Measurements from ENCODE around the gene ADAM33.

DNA sequence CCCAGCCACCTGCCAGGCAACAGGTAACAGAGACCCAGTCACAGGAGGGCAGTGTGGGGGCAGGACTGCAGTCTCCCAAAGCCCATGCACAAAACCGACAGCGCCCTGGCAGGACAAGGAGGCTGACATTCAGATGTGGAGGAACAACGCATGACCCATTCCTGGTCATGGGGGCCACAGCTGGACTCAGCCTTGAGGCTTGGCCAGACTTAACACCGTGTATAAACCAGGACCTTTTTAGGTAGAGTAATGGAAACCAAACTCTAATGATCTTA, 26.7 kb downstream of the ADAM33 start:
- TF ChIP-seq, protein P1, sequence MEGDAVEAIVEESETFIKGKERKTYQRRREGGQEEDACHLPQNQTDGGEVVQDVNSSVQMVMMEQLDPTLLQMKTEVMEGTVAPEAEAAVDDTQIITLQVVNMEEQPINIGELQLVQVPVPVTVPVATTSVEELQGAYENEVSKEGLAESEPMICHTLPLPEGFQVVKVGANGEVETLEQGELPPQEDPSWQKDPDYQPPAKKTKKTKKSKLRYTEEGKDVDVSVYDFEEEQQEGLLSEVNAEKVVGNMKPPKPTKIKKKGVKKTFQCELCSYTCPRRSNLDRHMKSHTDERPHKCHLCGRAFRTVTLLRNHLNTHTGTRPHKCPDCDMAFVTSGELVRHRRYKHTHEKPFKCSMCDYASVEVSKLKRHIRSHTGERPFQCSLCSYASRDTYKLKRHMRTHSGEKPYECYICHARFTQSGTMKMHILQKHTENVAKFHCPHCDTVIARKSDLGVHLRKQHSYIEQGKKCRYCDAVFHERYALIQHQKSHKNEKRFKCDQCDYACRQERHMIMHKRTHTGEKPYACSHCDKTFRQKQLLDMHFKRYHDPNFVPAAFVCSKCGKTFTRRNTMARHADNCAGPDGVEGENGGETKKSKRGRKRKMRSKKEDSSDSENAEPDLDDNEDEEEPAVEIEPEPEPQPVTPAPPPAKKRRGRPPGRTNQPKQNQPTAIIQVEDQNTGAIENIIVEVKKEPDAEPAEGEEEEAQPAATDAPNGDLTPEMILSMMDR (conservative IDR thresholded peaks at IDR 0.05): no peak
- no peak for TF ChIP-seq EZH2 (IDR thresholded peaks at IDR 0.05; ENCODE audit: low read depth)
